ENCODE results near the gene CSK. TPM values are rescaled to one million over a fixed set of nuclear protein-coding genes. Genes with fewer than 3 reads are reported as not detected.

The CSK gene
- polyA plus RNA-seq, 2 of the 4 experiments (the other 2 are of a cell fraction), result 17.8 to 63.0 TPM

- H3K4me2 ChIP-seq, result peak overlapping the region; percentile 97
- DNase-seq (ENCODE audit: low read depth in 1 of 2, low spot score in 1 of 2) (no peak), ATAC-seq (no peak), FAIRE-seq (no peak)
- H3K9me3 ChIP-seq, result no peaks in the 10 kb centered on the region
- CTCF ChIA-PET, result interaction anchor here (0.9 to 65.6 kb wide), 5 partner anchors 13 to 408 kb away, joined by 3 to 1908 read pairs (median 24); partner anchors contain the start of genes CPLX3, LMAN1L and ULK3
- peak overlapping the region in 1 of 2 experiments; percentile 97; a peak in 3 of 6 replicates for H3K27ac ChIP-seq
- TF ChIP-seq CHD2 (IDR thresholded peaks at IDR 0.05; ENCODE audit: low read length, partially characterized antibody), result no peak
- TF ChIP-seq CBX2 (IDR thresholded peaks at IDR 0.05; ENCODE audit: borderline replicate concordance, low read depth), result no peak
- TF ChIP-seq RARB (CRISPR knock-in tag; IDR thresholded peaks at IDR 0.05), result no peak
- TF ChIP-seq POLR2AphosphoS2 (conservative IDR thresholded peaks at IDR 0.05; ENCODE audit: low read length), result no peak
- TF ChIP-seq HDAC2 (IDR thresholded peaks at IDR 0.05), result no peak
- TF ChIP-seq CBX8 (IDR thresholded peaks at IDR 0.05), result no peak
- TF ChIP-seq SREBF2 (IDR thresholded peaks at IDR 0.05), result no peak
- TF ChIP-seq FOSB (CRISPR knock-in tag; IDR thresholded peaks at IDR 0.05), result no peak
- TF ChIP-seq REST (IDR thresholded peaks at IDR 0.05), result no peak
- no peak for TF ChIP-seq ELK1 (IDR thresholded peaks at IDR 0.05; ENCODE audit: low read depth, low read length)
- H3K4me1 ChIP-seq, result peaks cover 22% of the 10 kb centered on the region
- POLR2A ChIA-PET, result no interaction called here
- WGBS (ENCODE audit: missing lambda C conversion rate), result 94% methylated on average over 3 of the region's 3 CpGs
- peak overlapping the region; percentile 97; the same call in 2 of the 3 replicates for H3K4me3 ChIP-seq
These were observed 1.9 kb downstream of the CSK start for GRCh38 chr15:74783808-74784175.

- DNase-seq (ENCODE audit: low read depth in 1 of 2, low spot score in 1 of 2) (no peak), ATAC-seq (no peak), FAIRE-seq (no peak)
- no peaks in the 10 kb centered on the region for H3K9me3 ChIP-seq
- TF ChIP-seq HDAC2 (IDR thresholded peaks at IDR 0.05), result no peak
- no peak for TF ChIP-seq FOSL2 (IDR thresholded peaks at IDR 0.05)
- TF ChIP-seq FOSL2 (CRISPR knock-in tag; IDR thresholded peaks at IDR 0.05), result no peak
- no peak for TF ChIP-seq RFX5 (IDR thresholded peaks at IDR 0.05)
- TF ChIP-seq FOXS1 (CRISPR knock-in tag; IDR thresholded peaks at IDR 0.05), result no peak
- no peak for TF ChIP-seq ELK1 (IDR thresholded peaks at IDR 0.05; ENCODE audit: low read depth, low read length)
- no peak for TF ChIP-seq E2F6 (IDR thresholded peaks at IDR 0.05; ENCODE audit: borderline replicate concordance, low read depth)
- no peak for TF ChIP-seq EHF (CRISPR knock-in tag; IDR thresholded peaks at IDR 0.05)
- TF ChIP-seq RCOR1 (IDR thresholded peaks at IDR 0.05; ENCODE audit: low read depth, low read length), result no peak
- no peak for TF ChIP-seq HOXA7 (CRISPR knock-in tag; IDR thresholded peaks at IDR 0.05)
- no peak for TF ChIP-seq HOXB5 (CRISPR knock-in tag; IDR thresholded peaks at IDR 0.05)
- TF ChIP-seq ZC3H11A (IDR thresholded peaks at IDR 0.05), result no peak
- no peak for TF ChIP-seq KDM5A (IDR thresholded peaks at IDR 0.05)
- no peak overlapping the region; a peak in 1 of 6 replicates for H3K27ac ChIP-seq
- peak overlapping the region; percentile 97; the same call in 2 of the 3 replicates for H3K4me2 ChIP-seq
- peaks cover 30% of the 10 kb centered on the region for H3K4me1 ChIP-seq
- POLR2A ChIA-PET, result no interaction called here
- CTCF ChIA-PET, result interaction anchor here (1.0 to 65.6 kb wide), 4 partner anchors 14 to 166 kb away, joined by 3 to 1908 read pairs (median 131); partner anchors contain the start of genes CPLX3, LMAN1L and ULK3
- H3K4me3 ChIP-seq, result no peak overlapping the region
- WGBS (ENCODE audit: missing lambda C conversion rate), result 90% methylated on average over 8 of the region's 8 CpGs
These were observed 2.7 kb downstream of the CSK start for GRCh38 chr15:74784426-74785193.
